Upper lobe of left lung (tissue), 6 donors: ENCODE measurements around the gene CCSAP. TPM values are rescaled to one million over a fixed set of nuclear protein-coding genes. Genes with fewer than 3 reads are reported as not detected.

Experiments
- ATAC-seq, 2 donors: fragments of 200-7000 bp; cut with Tn5 transposase; one replicate each; pipeline ENCODE4 v1.9.1; 2022; ENCODE audit warnings: mild to moderate bottlenecking in 2 of 2, moderate library complexity in 2 of 2; ENCODE audit not compliant: low FRiP score in 2 of 2
- DNase-seq, 2 donors: peaks; one replicate each; pipeline ENCODE4 v3.0.0-alpha.2; 2019 to 2020
- H3K27ac ChIP-seq, 4 donors: fragments of 200-600 bp; sonication (generic); one replicate each; pipeline ENCODE4 v1.5.1; 2016 to 2019
- H3K27me3 ChIP-seq, 4 donors: fragments of 200-600 bp; sonication (generic); one replicate each; pipeline ENCODE4 v1.5.1; 2017 to 2019
- H3K36me3 ChIP-seq, 4 donors: fragments of 200-600 bp; sonication (generic); one replicate each; pipeline ENCODE4 v1.5.1; 2016 to 2019
- H3K4me1 ChIP-seq, 4 donors: fragments of 200-600 bp; sonication (generic); one replicate each; pipeline ENCODE4 v1.5.1; 2018 to 2019
- H3K4me3 ChIP-seq, 4 donors: fragments of 200-600 bp; sonication (generic); one replicate each; pipeline ENCODE4 v1.5.1; 2017 to 2019; ENCODE audit warnings: mild to moderate bottlenecking in 2 of 4, moderate library complexity in 1 of 4
- H3K9me3 ChIP-seq, 4 donors: fragments of 200-600 bp; sonication (generic); one replicate each; pipeline ENCODE4 v1.5.1; 2018 to 2019
- CTCF ChIP-seq, 6 experiments: fragments of 450-650 bp in 4 of 6; fragments of 200-600 bp in 2 of 6; sonication (generic) in 2 of 6; IDR thresholded peaks; one replicate each; pipeline ENCODE4 v1.5.1; 2016 to 2019; ENCODE audit warnings: antibody characterized with exemption in 6 of 6
- EP300 ChIP-seq, 4 donors: sonication (generic); formaldehyde crosslinking; IDR thresholded peaks; one replicate each; pipeline ENCODE4 v1.5.1; 2017; ENCODE audit warnings: antibody characterized with exemption in 4 of 4, control low read depth in 2 of 4
- POLR2A ChIP-seq, 4 donors: fragments of 450-650 bp; IDR thresholded peaks; one replicate each; pipeline ENCODE4 v1.5.1; 2016 to 2017; ENCODE audit warnings: antibody characterized with exemption in 4 of 4, mild to moderate bottlenecking in 2 of 4
- POLR2AphosphoS5 ChIP-seq, 2 donors: sonication (generic); formaldehyde crosslinking; IDR thresholded peaks; one replicate each; pipeline ENCODE4 v1.5.1; 2017; ENCODE audit warnings: antibody characterized with exemption in 2 of 2
- WGBS, 2 donors: methylation state at CpG; one replicate each; pipeline ENCODE4 v1.1.5; 2017 to 2018; 5-methylcytosine and 5-hydroxymethylcytosine counted together
- total RNA-seq, 6 donors: library from RNA; depleted of rRNA in 4 of 6; stranded (reverse); fragments of >200 nt in 4 of 6; gene quantifications; one replicate each; pipeline versions ENCODE4 v1.1.0 to v1.2.1, GENCODE V29; 2016 to 2021
- donor health status: DM: no; HTN: no; CAD: no; lungs with moderate emphysema.
- donor health status: DM: no; HTN: yes; CAD: no; lungs with severe emphysema.

CCSAP gene
- total RNA-seq, 6 donors from 2014 or later = 4.9 to 11.2 (median 7.1) TPM

GRCh38 chr1:229282295-229282823 is 60.5 kb downstream of the CCSAP start:
- ATAC-seq = no peak
- WGBS, 2 donors = 71 to 85% methylated on average over 1 of the region's 1 CpG
- TF ChIP-seq POLR2AphosphoS5 (IDR thresholded peaks at IDR 0.05) = no peak
- no peak for TF ChIP-seq EP300 (IDR thresholded peaks at IDR 0.05)
- TF ChIP-seq POLR2A (IDR thresholded peaks at IDR 0.05) = no peak
- no peak for TF ChIP-seq CTCF (IDR thresholded peaks at IDR 0.05)

GRCh38 chr1:229281339-229281926 is 61.4 kb downstream of the CCSAP start:
- no peak overlapping the region for H3K27ac ChIP-seq
- H3K4me1 ChIP-seq = peaks cover 3 to 8% (median 4%) of the 10 kb centered on the region in 4 donors
- no peak for ATAC-seq
- no peak for TF ChIP-seq EP300 (IDR thresholded peaks at IDR 0.05)
- no peak for TF ChIP-seq POLR2AphosphoS5 (IDR thresholded peaks at IDR 0.05)
- TF ChIP-seq CTCF (IDR thresholded peaks at IDR 0.05) = no peak
- TF ChIP-seq POLR2A (IDR thresholded peaks at IDR 0.05) = no peak
- WGBS, 2 donors = 85 to 91% methylated on average over 1 of the region's 1 CpG
- no peaks in the 10 kb centered on the region for H3K27me3 ChIP-seq
- no peaks in the 10 kb centered on the region for H3K36me3 ChIP-seq
- no peak overlapping the region for H3K4me3 ChIP-seq
- DNase-seq = no peak
- H3K9me3 ChIP-seq = no peaks in the 10 kb centered on the region

More at GRCh38 chr1:229282295-229282823, 60.5 kb downstream of the CCSAP start:
- DNase-seq = no peak
- no peaks in the 10 kb centered on the region for H3K9me3 ChIP-seq
- no peak overlapping the region for H3K27ac ChIP-seq
- H3K4me1 ChIP-seq = peaks cover 4 to 8% (median 6%) of the 10 kb centered on the region in 4 donors
- H3K36me3 ChIP-seq = no peaks in the 10 kb centered on the region
- H3K27me3 ChIP-seq = no peaks in the 10 kb centered on the region
- no peak overlapping the region for H3K4me3 ChIP-seq

GRCh38 chr1:229280921-229281320 is 61.9 kb downstream of the CCSAP start:
- H3K27ac ChIP-seq = no peak overlapping the region
- H3K4me3 ChIP-seq = no peak overlapping the region
- H3K27me3 ChIP-seq = no peaks in the 10 kb centered on the region
- TF ChIP-seq CTCF (IDR thresholded peaks at IDR 0.05) = no peak
- no peak for TF ChIP-seq EP300 (IDR thresholded peaks at IDR 0.05)
- TF ChIP-seq POLR2A (IDR thresholded peaks at IDR 0.05) = no peak
- TF ChIP-seq POLR2AphosphoS5 (IDR thresholded peaks at IDR 0.05) = no peak
- H3K9me3 ChIP-seq = no peaks in the 10 kb centered on the region
- H3K36me3 ChIP-seq = no peaks in the 10 kb centered on the region
- H3K4me1 ChIP-seq = peaks cover 0 to 8% (median 2%) of the 10 kb centered on the region in 4 donors
- no peak for ATAC-seq
- DNase-seq = no peak
- 81 to 89% methylated on average over 3 of the region's 3 CpGs for WGBS, 2 donors

GRCh38 chr1:229280037-229280828 is 62.6 kb downstream of the CCSAP start:
- ATAC-seq = no peak
- Histone ChIP-seq H3K27me3 (no peaks in the 10 kb centered on the region), H3K27ac (no peak overlapping the region)

More at GRCh38 chr1:229280037-229280828, 62.6 kb downstream of the CCSAP start:
- no peaks in the 10 kb centered on the region for H3K36me3 ChIP-seq
- TF ChIP-seq EP300 (IDR thresholded peaks at IDR 0.05) (no peak), POLR2AphosphoS5 (IDR thresholded peaks at IDR 0.05) (no peak), CTCF (IDR thresholded peaks at IDR 0.05) (no peak), POLR2A (IDR thresholded peaks at IDR 0.05) (no peak)
- no peak overlapping the region for H3K4me3 ChIP-seq
- WGBS, 2 donors = 45 to 50% methylated on average over 6 of the region's 6 CpGs
- H3K4me1 ChIP-seq = peaks cover 0 to 8% (median 2%) of the 10 kb centered on the region in 4 donors
- H3K9me3 ChIP-seq = no peaks in the 10 kb centered on the region
- no peak for DNase-seq
